ENCODE measurements around the gene SEPTIN1. TPM values are rescaled to one million over a fixed set of nuclear protein-coding genes. Genes with fewer than 3 reads are reported as not detected.
"Not testable (repeated sequence)": the region's sequence is repeated elsewhere in the genome, so short reads cannot be mapped to it uniquely, and the experiment has no call there.

The SEPTIN1 gene
- total and polyA plus RNA-seq, 2 experiments from 2014 or later = 0.21 to 3.9 TPM

GRCh38 chr16:30396627-30397026 lies 14.3 kb upstream of the SEPTIN1 start:
- peaks cover 54% of the 10 kb centered on the region for H3F3A ChIP-seq (replicated peaks; ENCODE audit: low read depth)
- not testable (repeated sequence) for H3K27ac Mint-ChIP-seq; H3K27me3 ChIP-seq (ENCODE audit: insufficient read depth); ATAC-seq; H2AFZ ChIP-seq; H3K9me3 Mint-ChIP-seq; H3K9me2 ChIP-seq (ENCODE audit: insufficient read depth); H3K27ac ChIP-seq (ENCODE audit: low read depth); DNase-seq (ENCODE audit: low spot score); H3K36me3 ChIP-seq (ENCODE audit: insufficient read depth)
- H4K20me1 ChIP-seq (replicated peaks; ENCODE audit: insufficient read depth) = peaks cover 15% of the 10 kb centered on the region; the same call in 1 of the 2 replicates
- H3K4me1 ChIP-seq (ENCODE audit: insufficient read depth) = peaks cover 33% of the 10 kb centered on the region
- peaks cover 20% of the 10 kb centered on the region for H3K79me2 ChIP-seq (replicated peaks; ENCODE audit: insufficient read depth)
- H3K27me3 Mint-ChIP-seq (ENCODE audit: insufficient read depth, low read depth, poor library complexity) = peaks cover 17% of the 10 kb centered on the region
- peaks cover 39% of the 10 kb centered on the region for H3K4me1 Mint-ChIP-seq
- peak overlapping the region; percentile 94 for H3K4me2 ChIP-seq
- H3K36me3 Mint-ChIP-seq (ENCODE audit: low read depth) = peaks cover 35% of the 10 kb centered on the region
- peak overlapping the region; percentile 90 for H3K4me3 Mint-ChIP-seq
- peak overlapping the region; percentile 96 for H3K4me3 ChIP-seq

- peaks cover 48% of the 10 kb centered on the region for H3F3A ChIP-seq (replicated peaks; ENCODE audit: low read depth)
- no peak for ATAC-seq
- H3K4me1 ChIP-seq (ENCODE audit: insufficient read depth) = peaks cover 33% of the 10 kb centered on the region
- H4K20me1 ChIP-seq (replicated peaks; ENCODE audit: insufficient read depth) = peaks cover 15% of the 10 kb centered on the region; the same call in 1 of the 2 replicates
- H3K9me2 ChIP-seq (ENCODE audit: insufficient read depth) = no peaks in the 10 kb centered on the region
- Mint-ChIP-seq H3K4me3 (peak overlapping the region; percentile 90), H3K36me3 (ENCODE audit: low read depth) (peaks cover 35% of the 10 kb centered on the region), H3K27me3 (ENCODE audit: insufficient read depth, low read depth, poor library complexity) (peaks cover 17% of the 10 kb centered on the region), H3K27ac (peak overlapping the region; percentile 15), H3K9me3 (no peaks in the 10 kb centered on the region), H3K4me1 (peaks cover 37% of the 10 kb centered on the region)
- no peak for TF ChIP-seq NANOG (IDR thresholded peaks at IDR 0.05; ENCODE audit: borderline replicate concordance)
- H3K27ac ChIP-seq (ENCODE audit: low read depth) = peak overlapping the region; percentile 92
- peak overlapping the region; percentile 94 for H3K4me2 ChIP-seq
- H3K4me3 ChIP-seq = peak overlapping the region; percentile 96
- H2AFZ ChIP-seq = no peak overlapping the region
- peaks cover 20% of the 10 kb centered on the region for H3K79me2 ChIP-seq (replicated peaks; ENCODE audit: insufficient read depth)
- H3K36me3 ChIP-seq (ENCODE audit: insufficient read depth) = peaks cover 9% of the 10 kb centered on the region; the same call in 1 of the 2 replicates
- no peak for DNase-seq (ENCODE audit: low spot score)
- no peaks in the 10 kb centered on the region for H3K27me3 ChIP-seq (ENCODE audit: insufficient read depth)
These were observed 13.7 kb upstream of the SEPTIN1 start for GRCh38 chr16:30395992-30396585.

DNA sequence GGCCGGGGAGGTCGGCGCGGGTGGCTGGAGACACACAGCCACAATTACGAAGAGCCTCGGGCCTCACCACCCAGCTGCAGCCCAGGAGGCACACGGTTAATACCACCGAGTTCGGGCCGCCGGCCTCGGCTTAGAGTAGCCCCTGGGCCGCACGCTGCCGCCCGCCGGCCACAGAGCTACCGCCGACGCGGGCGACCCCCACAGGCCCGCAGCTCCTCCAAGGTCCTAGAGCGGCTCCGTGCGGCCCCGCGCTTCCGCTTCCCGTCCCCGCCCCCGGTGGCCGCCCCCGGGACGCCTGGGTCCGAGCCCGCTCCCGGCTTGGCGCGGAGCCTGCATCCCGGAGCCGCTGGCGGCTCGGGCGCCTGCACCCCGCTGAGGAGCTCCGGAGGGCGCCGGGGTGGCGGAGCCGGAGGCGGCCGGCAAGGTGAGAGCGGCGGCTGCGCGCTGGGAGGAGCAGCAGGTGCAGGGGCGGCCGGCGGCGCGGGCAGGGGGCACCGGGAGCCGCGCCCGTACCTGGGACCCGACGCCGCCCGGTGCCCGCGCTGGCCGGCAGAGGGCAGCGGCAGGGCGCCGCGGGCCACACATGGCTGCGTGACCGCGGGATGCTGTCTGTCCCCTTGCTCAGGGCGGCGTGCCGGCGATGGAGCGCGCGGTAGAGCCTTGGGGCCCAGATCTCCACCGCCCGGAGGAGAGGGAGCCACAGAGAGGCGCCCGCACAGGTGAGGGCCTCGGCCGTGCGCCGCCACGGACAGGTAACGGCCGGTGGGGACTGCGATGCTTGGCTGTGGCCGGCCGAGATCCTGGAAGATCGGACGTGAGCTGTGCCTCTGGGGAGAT lies 13.0 kb upstream of the SEPTIN1 start, which contains the start of gene ZNF48:
Gene ZNF48, plus strand, starts transcription at position 266 of the 837 bp plus-strand sequence. Its CDS starts 375 bp downstream, at position 641.
- Histone ChIP-seq H3K27ac (ENCODE audit: low read depth) (peak within 1 kb of the TSS; percentile 97), H3K27me3 (ENCODE audit: insufficient read depth) (no peaks in the 10 kb centered on the region), H3K4me2 (peak within 1 kb of the TSS; percentile 94), H2AFZ (peak within 1 kb of the TSS; percentile 90), H4K20me1 (replicated peaks; ENCODE audit: insufficient read depth) (peaks cover 15% of the 10 kb centered on the region; the same call in 1 of the 2 replicates), H3K36me3 (ENCODE audit: insufficient read depth) (peaks cover 9% of the 10 kb centered on the region; the same call in 1 of the 2 replicates), H3K4me3 (peak within 1 kb of the TSS; percentile 96), H3K9me2 (ENCODE audit: insufficient read depth) (no peaks in the 10 kb centered on the region), H3K79me2 (replicated peaks; ENCODE audit: insufficient read depth) (peaks cover 20% of the 10 kb centered on the region), H3K4me1 (ENCODE audit: insufficient read depth) (peaks cover 33% of the 10 kb centered on the region), H3F3A (replicated peaks; ENCODE audit: low read depth) (peaks cover 45% of the 10 kb centered on the region)
- DNase-seq (ENCODE audit: low spot score) (peak; percentile 92), ATAC-seq (peak; percentile 79)
- no peaks in the 10 kb centered on the region for H3K9me3 Mint-ChIP-seq
- H3K4me1 Mint-ChIP-seq = peaks cover 37% of the 10 kb centered on the region
- peaks cover 12% of the 10 kb centered on the region for H3K27me3 Mint-ChIP-seq (ENCODE audit: insufficient read depth, low read depth, poor library complexity)
- peaks cover 35% of the 10 kb centered on the region for H3K36me3 Mint-ChIP-seq (ENCODE audit: low read depth)
- peak within 1 kb of the TSS; percentile 90 for H3K4me3 Mint-ChIP-seq
- peak within 1 kb of the TSS; percentile 94 for H3K27ac Mint-ChIP-seq
- TF ChIP-seq ZNF114 (CRISPR knock-in tag; IDR thresholded peaks at IDR 0.05) = no peak
- TF ChIP-seq, protein P1, sequence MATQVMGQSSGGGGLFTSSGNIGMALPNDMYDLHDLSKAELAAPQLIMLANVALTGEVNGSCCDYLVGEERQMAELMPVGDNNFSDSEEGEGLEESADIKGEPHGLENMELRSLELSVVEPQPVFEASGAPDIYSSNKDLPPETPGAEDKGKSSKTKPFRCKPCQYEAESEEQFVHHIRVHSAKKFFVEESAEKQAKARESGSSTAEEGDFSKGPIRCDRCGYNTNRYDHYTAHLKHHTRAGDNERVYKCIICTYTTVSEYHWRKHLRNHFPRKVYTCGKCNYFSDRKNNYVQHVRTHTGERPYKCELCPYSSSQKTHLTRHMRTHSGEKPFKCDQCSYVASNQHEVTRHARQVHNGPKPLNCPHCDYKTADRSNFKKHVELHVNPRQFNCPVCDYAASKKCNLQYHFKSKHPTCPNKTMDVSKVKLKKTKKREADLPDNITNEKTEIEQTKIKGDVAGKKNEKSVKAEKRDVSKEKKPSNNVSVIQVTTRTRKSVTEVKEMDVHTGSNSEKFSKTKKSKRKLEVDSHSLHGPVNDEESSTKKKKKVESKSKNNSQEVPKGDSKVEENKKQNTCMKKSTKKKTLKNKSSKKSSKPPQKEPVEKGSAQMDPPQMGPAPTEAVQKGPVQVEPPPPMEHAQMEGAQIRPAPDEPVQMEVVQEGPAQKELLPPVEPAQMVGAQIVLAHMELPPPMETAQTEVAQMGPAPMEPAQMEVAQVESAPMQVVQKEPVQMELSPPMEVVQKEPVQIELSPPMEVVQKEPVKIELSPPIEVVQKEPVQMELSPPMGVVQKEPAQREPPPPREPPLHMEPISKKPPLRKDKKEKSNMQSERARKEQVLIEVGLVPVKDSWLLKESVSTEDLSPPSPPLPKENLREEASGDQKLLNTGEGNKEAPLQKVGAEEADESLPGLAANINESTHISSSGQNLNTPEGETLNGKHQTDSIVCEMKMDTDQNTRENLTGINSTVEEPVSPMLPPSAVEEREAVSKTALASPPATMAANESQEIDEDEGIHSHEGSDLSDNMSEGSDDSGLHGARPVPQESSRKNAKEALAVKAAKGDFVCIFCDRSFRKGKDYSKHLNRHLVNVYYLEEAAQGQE (IDR thresholded peaks at IDR 0.05; ENCODE audit: unreplicated experiment) = no peak
- TF ChIP-seq EZH2phosphoT487 (IDR thresholded peaks at IDR 0.05; ENCODE audit: unreplicated experiment) = no peak
- TF ChIP-seq, protein P2, sequence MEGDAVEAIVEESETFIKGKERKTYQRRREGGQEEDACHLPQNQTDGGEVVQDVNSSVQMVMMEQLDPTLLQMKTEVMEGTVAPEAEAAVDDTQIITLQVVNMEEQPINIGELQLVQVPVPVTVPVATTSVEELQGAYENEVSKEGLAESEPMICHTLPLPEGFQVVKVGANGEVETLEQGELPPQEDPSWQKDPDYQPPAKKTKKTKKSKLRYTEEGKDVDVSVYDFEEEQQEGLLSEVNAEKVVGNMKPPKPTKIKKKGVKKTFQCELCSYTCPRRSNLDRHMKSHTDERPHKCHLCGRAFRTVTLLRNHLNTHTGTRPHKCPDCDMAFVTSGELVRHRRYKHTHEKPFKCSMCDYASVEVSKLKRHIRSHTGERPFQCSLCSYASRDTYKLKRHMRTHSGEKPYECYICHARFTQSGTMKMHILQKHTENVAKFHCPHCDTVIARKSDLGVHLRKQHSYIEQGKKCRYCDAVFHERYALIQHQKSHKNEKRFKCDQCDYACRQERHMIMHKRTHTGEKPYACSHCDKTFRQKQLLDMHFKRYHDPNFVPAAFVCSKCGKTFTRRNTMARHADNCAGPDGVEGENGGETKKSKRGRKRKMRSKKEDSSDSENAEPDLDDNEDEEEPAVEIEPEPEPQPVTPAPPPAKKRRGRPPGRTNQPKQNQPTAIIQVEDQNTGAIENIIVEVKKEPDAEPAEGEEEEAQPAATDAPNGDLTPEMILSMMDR (conservative IDR thresholded peaks at IDR 0.05; ENCODE audit: low read depth in 2 of 2) = peak in 1 of 2 experiments; percentile 50; a peak in 3 of 4 replicates
- TF ChIP-seq, protein P3, sequence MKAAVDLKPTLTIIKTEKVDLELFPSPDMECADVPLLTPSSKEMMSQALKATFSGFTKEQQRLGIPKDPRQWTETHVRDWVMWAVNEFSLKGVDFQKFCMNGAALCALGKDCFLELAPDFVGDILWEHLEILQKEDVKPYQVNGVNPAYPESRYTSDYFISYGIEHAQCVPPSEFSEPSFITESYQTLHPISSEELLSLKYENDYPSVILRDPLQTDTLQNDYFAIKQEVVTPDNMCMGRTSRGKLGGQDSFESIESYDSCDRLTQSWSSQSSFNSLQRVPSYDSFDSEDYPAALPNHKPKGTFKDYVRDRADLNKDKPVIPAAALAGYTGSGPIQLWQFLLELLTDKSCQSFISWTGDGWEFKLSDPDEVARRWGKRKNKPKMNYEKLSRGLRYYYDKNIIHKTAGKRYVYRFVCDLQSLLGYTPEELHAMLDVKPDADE (IDR thresholded peaks at IDR 0.05) = peak; percentile 80
- peak; percentile 53; the same call in 1 of the 2 replicates for TF ChIP-seq POLR2AphosphoS5 (IDR thresholded peaks at IDR 0.05; ENCODE audit: low read depth)
